ENCODE measurements around the gene COL23A1. TPM values are rescaled to one million over a fixed set of nuclear protein-coding genes. Genes with fewer than 3 reads are reported as not detected.

COL23A1 gene
- total RNA-seq, 1 experiment from 2014 or later = 0.18 TPM

GRCh38 chr5:178223196-178223773 is 366.9 kb downstream of the COL23A1 start:
- peaks cover 19% of the 10 kb centered on the region for H3K4me1 Mint-ChIP-seq (ENCODE audit: low read depth, unreplicated experiment)
- Histone ChIP-seq H3K27me3 (replicated peaks; ENCODE audit: control insufficient read depth, insufficient read depth, low read length) (no peaks in the 10 kb centered on the region), H3K36me3 (ENCODE audit: control insufficient read depth, insufficient read depth, low read length) (peaks cover 3% of the 10 kb centered on the region), H3K4me3 (ENCODE audit: low read depth, low read length) (no peak overlapping the region), H3K4me1 (peaks cover 25% of the 10 kb centered on the region), H3K9me3 (no peaks in the 10 kb centered on the region)
- DNase-seq = no peak
- H3K36me3 Mint-ChIP-seq (ENCODE audit: insufficient read depth, unreplicated experiment) = peaks cover 83% of the 10 kb centered on the region
- no peaks in the 10 kb centered on the region for H3K27me3 Mint-ChIP-seq (ENCODE audit: insufficient read depth, unreplicated experiment)
- ChIA-PET POLR2A (no interaction called here), CTCF (no interaction called here)
- peak overlapping the region; percentile 1 for H3K4me3 Mint-ChIP-seq (ENCODE audit: unreplicated experiment)
- no TSS peak for BruUV-seq (replicated peaks)
- intact Hi-C loops (cut with micrococcal nuclease; ENCODE audit: unreplicated experiment) = no loop called here
- no peaks in the 10 kb centered on the region for H3K9me3 Mint-ChIP-seq (ENCODE audit: unreplicated experiment)
- no peak for TF ChIP-seq CTCF (IDR thresholded peaks at IDR 0.05; ENCODE audit: insufficient read depth in 1 of 2, low read depth in 1 of 2, low read length in 1 of 2, severe bottlenecking in 1 of 2, unreplicated experiment in 1 of 2)
- peak overlapping the region; percentile 30 for H3K27ac Mint-ChIP-seq (ENCODE audit: unreplicated experiment)

- H3K9me3 ChIP-seq = no peaks in the 10 kb centered on the region
- no peak for DNase-seq
- no peak overlapping the region for H3K4me3 ChIP-seq (ENCODE audit: low read depth, low read length)
- Mint-ChIP-seq H3K9me3 (ENCODE audit: unreplicated experiment) (no peaks in the 10 kb centered on the region), H3K27ac (ENCODE audit: unreplicated experiment) (no peak overlapping the region), H3K36me3 (ENCODE audit: insufficient read depth, unreplicated experiment) (peaks cover 83% of the 10 kb centered on the region), H3K4me3 (ENCODE audit: unreplicated experiment) (no peak overlapping the region), H3K4me1 (ENCODE audit: low read depth, unreplicated experiment) (peaks cover 11% of the 10 kb centered on the region), H3K27me3 (ENCODE audit: insufficient read depth, unreplicated experiment) (no peaks in the 10 kb centered on the region)
- CTCF ChIA-PET = no interaction called here
- intact Hi-C loops (cut with micrococcal nuclease; ENCODE audit: unreplicated experiment) = no loop called here
- H3K4me1 ChIP-seq = peaks cover 20% of the 10 kb centered on the region
- BruUV-seq (replicated peaks) = no TSS peak
- peaks cover 3% of the 10 kb centered on the region for H3K36me3 ChIP-seq (ENCODE audit: control insufficient read depth, insufficient read depth, low read length)
- TF ChIP-seq CTCF (IDR thresholded peaks at IDR 0.05; ENCODE audit: insufficient read depth in 1 of 2, low read depth in 1 of 2, low read length in 1 of 2, severe bottlenecking in 1 of 2, unreplicated experiment in 1 of 2) = no peak
- POLR2A ChIA-PET = no interaction called here
- H3K27me3 ChIP-seq (replicated peaks; ENCODE audit: control insufficient read depth, insufficient read depth, low read length) = no peaks in the 10 kb centered on the region
Observed at GRCh38 chr5:178222292-178222691, 367.9 kb downstream of the COL23A1 start.

GRCh38 chr5:178221853-178222252 is 368.3 kb downstream of the COL23A1 start:
- ChIA-PET CTCF (no interaction called here), POLR2A (interaction anchor here (0.8 kb wide), 1 partner anchor 10 kb away, joined by 4 read pairs; no protein-coding TSS in a partner anchor)
- intact Hi-C loops (cut with micrococcal nuclease; ENCODE audit: unreplicated experiment) = no loop called here
- peaks cover 3% of the 10 kb centered on the region for H3K36me3 ChIP-seq (ENCODE audit: control insufficient read depth, insufficient read depth, low read length)
- H3K9me3 ChIP-seq = no peaks in the 10 kb centered on the region
- no peaks in the 10 kb centered on the region for H3K27me3 ChIP-seq (replicated peaks; ENCODE audit: control insufficient read depth, insufficient read depth, low read length)
- H3K4me1 ChIP-seq = peaks cover 16% of the 10 kb centered on the region
- Mint-ChIP-seq H3K27me3 (ENCODE audit: insufficient read depth, unreplicated experiment) (no peaks in the 10 kb centered on the region), H3K27ac (ENCODE audit: unreplicated experiment) (peak overlapping the region; percentile 45), H3K4me3 (ENCODE audit: unreplicated experiment) (no peak overlapping the region), H3K4me1 (ENCODE audit: low read depth, unreplicated experiment) (peaks cover 7% of the 10 kb centered on the region), H3K9me3 (ENCODE audit: unreplicated experiment) (no peaks in the 10 kb centered on the region), H3K36me3 (ENCODE audit: insufficient read depth, unreplicated experiment) (peaks cover 84% of the 10 kb centered on the region)
- no peak for DNase-seq
- BruUV-seq (replicated peaks) = no TSS peak
- H3K4me3 ChIP-seq (ENCODE audit: low read depth, low read length) = no peak overlapping the region
- TF ChIP-seq CTCF (IDR thresholded peaks at IDR 0.05; ENCODE audit: insufficient read depth in 1 of 2, low read depth in 1 of 2, low read length in 1 of 2, severe bottlenecking in 1 of 2, unreplicated experiment in 1 of 2) = no peak

Measured in Caco-2 (cell line).